Parathyroid adenoma (tissue), 2 donors: Measurements from ENCODE around the gene PRKCE.
A peak's percentile ranks its signal among the peaks of the same experiment; 100 is the strongest.

ENCODE experiments used
- H2AFZ ChIP-seq: fragments of 300-600 bp; sonication (generic); one replicate; pipeline ENCODE4 v1.7.0; 2017; ENCODE audit warnings: antibody characterized with exemption, mild to moderate bottlenecking
- H3K27ac ChIP-seq: fragments of 300-600 bp; sonication (generic); one replicate; pipeline ENCODE4 v1.7.0; 2017
- H3K27me3 ChIP-seq: fragments of 300-600 bp; sonication (generic); one replicate; pipeline ENCODE4 v1.7.0; 2017; ENCODE audit warnings: low read length; ENCODE audit not compliant: control insufficient read depth, insufficient read depth
- H3K36me3 ChIP-seq: fragments of 300-600 bp; sonication (generic); one replicate; pipeline ENCODE4 v1.7.0; 2017; ENCODE audit warnings: low read length; ENCODE audit not compliant: control insufficient read depth, insufficient read depth
- H3K4me1 ChIP-seq: fragments of 300-600 bp; sonication (generic); one replicate; pipeline ENCODE4 v1.7.0; 2017; ENCODE audit warnings: control low read depth
- H3K4me2 ChIP-seq: fragments of 300-600 bp; sonication (generic); one replicate; pipeline ENCODE4 v1.7.0; 2017; ENCODE audit warnings: low read length
- H3K4me3 ChIP-seq: fragments of 300-600 bp; sonication (generic); one replicate; pipeline ENCODE4 v1.7.0; 2017; ENCODE audit warnings: low read depth, low read length
- H3K79me2 ChIP-seq: fragments of 300-600 bp; sonication (generic); one replicate; pipeline ENCODE4 v1.7.0; 2017; ENCODE audit warnings: control low read depth
- H3K9ac ChIP-seq: fragments of 300-600 bp; sonication (generic); one replicate; pipeline ENCODE4 v1.7.0; 2017; ENCODE audit warnings: mild to moderate bottlenecking
- H3K9me3 ChIP-seq: fragments of 300-600 bp; sonication (generic); one replicate; pipeline ENCODE4 v1.7.0; 2017; ENCODE audit warnings: low read length; ENCODE audit not compliant: control insufficient read depth
- CTCF ChIP-seq: fragments of 300-600 bp; sonication (generic); IDR thresholded peaks from one replicate; pipeline ENCODE4 v1.7.0; 2017; ENCODE audit warnings: antibody characterized with exemption, mild to moderate bottlenecking
- donor health status: primary hyperparathyroidism.

PRKCE gene

DNA sequence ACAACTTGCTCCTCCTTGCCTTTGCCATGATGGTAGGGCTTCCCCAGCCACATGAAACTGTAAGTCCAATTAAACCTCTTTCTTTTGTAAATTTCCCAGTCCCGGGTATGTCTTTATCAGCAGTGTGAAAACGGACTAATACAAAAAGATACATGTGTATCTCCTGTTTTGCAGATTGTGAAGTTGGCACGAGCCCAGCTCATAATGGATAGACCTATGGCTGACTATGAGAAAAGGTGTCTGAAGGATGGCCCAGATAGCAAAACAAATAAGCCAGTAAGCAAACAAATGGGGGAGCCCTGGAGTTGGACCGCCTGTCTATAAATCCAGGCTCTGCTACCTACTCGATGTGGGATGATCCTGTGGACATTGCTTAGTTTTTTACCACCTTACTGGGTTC, 15.5 kb upstream of the PRKCE start:
- Histone ChIP-seq H3K4me2 (no peak overlapping the region), H3K4me3 (no peak overlapping the region), H3K79me2 (no peaks in the 10 kb centered on the region), H3K27me3 (no peaks in the 10 kb centered on the region), H3K4me1 (no peaks in the 10 kb centered on the region), H3K9ac (no peak overlapping the region), H3K9me3 (no peaks in the 10 kb centered on the region), H3K27ac (no peak overlapping the region), H3K36me3 (no peaks in the 10 kb centered on the region), H2AFZ (no peak overlapping the region)
- TF ChIP-seq CTCF: no peak

- no peaks in the 10 kb centered on the region for H3K4me1 ChIP-seq
- no peaks in the 10 kb centered on the region for H3K36me3 ChIP-seq
- no peaks in the 10 kb centered on the region for H3K27me3 ChIP-seq
- no peak overlapping the region for H3K4me3 ChIP-seq
- no peaks in the 10 kb centered on the region for H3K9me3 ChIP-seq
- H3K9ac ChIP-seq: no peak overlapping the region
- no peak overlapping the region for H2AFZ ChIP-seq
- TF ChIP-seq CTCF: no peak
- no peak overlapping the region for H3K4me2 ChIP-seq
- no peak overlapping the region for H3K27ac ChIP-seq
- H3K79me2 ChIP-seq: no peaks in the 10 kb centered on the region
These were observed 14.0 kb upstream of the PRKCE start for GRCh38 chr2:45637440-45637839.

- H3K79me2 ChIP-seq: peaks cover 1% of the 10 kb centered on the region
- H3K4me2 ChIP-seq: no peak overlapping the region
- no peaks in the 10 kb centered on the region for H3K27me3 ChIP-seq
- H2AFZ ChIP-seq: no peak overlapping the region
- no peaks in the 10 kb centered on the region for H3K36me3 ChIP-seq
- H3K9me3 ChIP-seq: no peaks in the 10 kb centered on the region
- H3K4me3 ChIP-seq: no peak overlapping the region
- H3K4me1 ChIP-seq: no peaks in the 10 kb centered on the region
- no peak overlapping the region for H3K9ac ChIP-seq
- no peak overlapping the region for H3K27ac ChIP-seq
- TF ChIP-seq CTCF: no peak
These were observed 10.9 kb upstream of the PRKCE start for GRCh38 chr2:45640576-45640975.

- H3K27ac ChIP-seq: peak overlapping the region; percentile 16
- H3K9ac ChIP-seq: peak overlapping the region; percentile 49
- H3K4me1 ChIP-seq: no peaks in the 10 kb centered on the region
- no peak for TF ChIP-seq CTCF
- H3K9me3 ChIP-seq: no peaks in the 10 kb centered on the region
- peak overlapping the region; percentile 89 for H3K4me2 ChIP-seq
- no peaks in the 10 kb centered on the region for H3K36me3 ChIP-seq
- peak overlapping the region; percentile 52 for H3K4me3 ChIP-seq
- H3K79me2 ChIP-seq: peaks cover 3% of the 10 kb centered on the region
- no peaks in the 10 kb centered on the region for H3K27me3 ChIP-seq
- H2AFZ ChIP-seq: peak overlapping the region; percentile 98
These were observed 8.4 kb upstream of the PRKCE start for GRCh38 chr2:45643095-45643494.
